HCT116 (cell line): Measurements from ENCODE around the gene CC2D2B. TPM values are rescaled to one million over a fixed set of nuclear protein-coding genes. Genes with fewer than 3 reads are reported as not detected.

Experiments used
- ATAC-seq: fragments of 200-7000 bp; cut with Tn5 transposase; 2 replicates; pipeline ENCODE4 v1.9.1; 2020; ENCODE audit warnings: mild to moderate bottlenecking, moderate library complexity
- BruUV-seq: library from RNA; stranded (reverse); fragments of 400-500 nt; replicated peaks from 2 replicates; lab custom pipeline; 2021; lab: Mats Ljungman, UMichigan
- CTCF ChIA-PET: fragments of 300-600 bp; sonication (Branson Sonifier 250); formaldehyde crosslinking; loops from one replicate; lab custom pipeline; 2021; ENCODE audit warnings: antibody characterized with exemption; lab: Charles Lee
- POLR2A ChIA-PET: fragments of 300-600, 350-600 bp; sonication (Branson Sonifier 250); formaldehyde crosslinking; loops from one replicate; lab custom pipeline; 2021; ENCODE audit warnings: antibody characterized with exemption; lab: Charles Lee
- RAD21 ChIA-PET, 2 experiments: fragments of 300-600 bp; sonication (Branson Sonifier 250); formaldehyde crosslinking; loops; one replicate each; lab custom pipeline; 2023; ENCODE audit warnings: low total read pairs in 2 of 2; ENCODE audit not compliant: uncharacterized antibody in 2 of 2, unreplicated experiment in 2 of 2, low non-redundant PET in 1 of 2; lab: Charles Lee
- DNase-seq: peaks from one replicate; pipeline ENCODE4 v3.0.0-alpha.2; 2010; ENCODE audit warnings: low read depth, low spot score
- H2AFZ ChIP-seq: fragments of 200-600 bp; shearing (Covaris generic), sonication (generic); 2 replicates; pipeline ENCODE4 v1.6.1; 2017; ENCODE audit warnings: low read depth, mixed run types, mixed read lengths, antibody characterized with exemption, low read length; ENCODE audit not compliant: poor library complexity, severe bottlenecking
- H3K27ac ChIP-seq: 2 replicates; pipeline ENCODE4 v1.5.1; 2012; ENCODE audit warnings: low read depth, low read length
- H3K27me3 ChIP-seq: fragments of 200-600 bp; sonication (generic); 2 replicates; pipeline ENCODE4 v1.6.1; 2016; ENCODE audit warnings: mixed run types, low read length, mixed read lengths; ENCODE audit not compliant: insufficient read depth
- H3K36me3 ChIP-seq, 2 experiments: fragments of 200-500 bp in 1 of 2; fragments of 200-600 bp in 1 of 2; sonication (Bioruptor generic) in 1 of 2; sonication (generic) in 1 of 2; 2 replicates each; pipeline versions ENCODE4 v1.5.1 to v1.6.1; 2014 to 2016; ENCODE audit warnings: low read length in 2 of 2, inconsistent platforms in 1 of 2, mixed read lengths in 1 of 2, mixed run types in 1 of 2; ENCODE audit not compliant: insufficient read depth in 2 of 2, control insufficient read depth in 1 of 2
- H3K4me1 ChIP-seq, 2 experiments: fragments of 200-600 bp in 1 of 2; sonication (generic) in 1 of 2; 2 replicates each; pipeline versions ENCODE4 v1.5.1 to v1.6.1; 2012 to 2017; ENCODE audit warnings: low read length in 2 of 2, inconsistent platforms in 1 of 2, mild to moderate bottlenecking in 1 of 2, mixed read lengths in 1 of 2, mixed run types in 1 of 2, moderate library complexity in 1 of 2; ENCODE audit not compliant: insufficient read depth in 2 of 2, control insufficient read depth in 1 of 2
- H3K4me2 ChIP-seq: fragments of 200-600 bp; sonication (generic); 2 replicates; pipeline ENCODE4 v1.6.1; 2017; ENCODE audit warnings: mixed run types, low read length, mixed read lengths
- H3K4me3 ChIP-seq, 2 experiments: fragments of 200-600 bp in 1 of 2; sonication (generic) in 1 of 2; replicated peaks in 1 of 2; 2 replicates each; pipeline ENCODE4 v1.5.1; 2011 to 2016; ENCODE audit warnings: low read length in 2 of 2, control low read depth in 1 of 2, low read depth in 1 of 2, mild to moderate bottlenecking in 1 of 2, mixed read lengths in 1 of 2, mixed run types in 1 of 2
- H3K79me2 ChIP-seq: fragments of 200-600 bp; sonication (generic); 2 replicates; pipeline ENCODE4 v1.6.1; 2017; ENCODE audit warnings: mild to moderate bottlenecking, mixed run types, low read length, moderate library complexity, mixed read lengths; ENCODE audit not compliant: insufficient read depth
- H3K9ac ChIP-seq: fragments of 200-600 bp; sonication (generic); 2 replicates; pipeline ENCODE4 v1.6.1; 2016; ENCODE audit warnings: low read length, mixed read lengths
- H3K9me2 ChIP-seq: fragments of 200-600 bp; sonication (generic), shearing (Covaris generic); 2 replicates; pipeline ENCODE4 v1.6.1; 2017; ENCODE audit warnings: mixed run types, mild to moderate bottlenecking, moderate library complexity; ENCODE audit not compliant: insufficient read depth
- H3K9me3 ChIP-seq, 2 experiments: fragments of 200-500 bp in 1 of 2; fragments of 200-600 bp in 1 of 2; sonication (Bioruptor generic) in 1 of 2; sonication (generic) in 1 of 2; 2 replicates each; pipeline ENCODE4 v1.6.1; 2014 to 2017; ENCODE audit warnings: low read length in 2 of 2, mixed read lengths in 2 of 2, inconsistent platforms in 1 of 2, low read depth in 1 of 2, mild to moderate bottlenecking in 1 of 2, mixed run types in 1 of 2, moderate library complexity in 1 of 2; ENCODE audit not compliant: control insufficient read depth in 1 of 2, insufficient read depth in 1 of 2
- H4K20me1 ChIP-seq: fragments of 200-600 bp; sonication (generic), shearing (Covaris generic); 2 replicates; pipeline ENCODE4 v1.6.1; 2017; ENCODE audit warnings: mixed run types, mild to moderate bottlenecking, moderate library complexity; ENCODE audit not compliant: insufficient read depth
- CBX3 ChIP-seq: IDR thresholded peaks from 2 replicates; pipeline ENCODE4 v1.6.1; 2012; ENCODE audit warnings: low read depth
- CTCF ChIP-seq, 3 experiments: fragments of 200-600 bp in 1 of 3; sonication (generic) in 1 of 3; IDR thresholded peaks in 2 of 3; conservative IDR thresholded peaks in 1 of 3; 2 replicates each; pipeline ENCODE4 v1.5.1; 2012 to 2017; ENCODE audit warnings: low read depth in 2 of 3, low read length in 2 of 3, antibody characterized with exemption in 1 of 3, borderline replicate concordance in 1 of 3, control low read depth in 1 of 3, mild to moderate bottlenecking in 1 of 3, mixed read lengths in 1 of 3, mixed run types in 1 of 3, moderate library complexity in 1 of 3; ENCODE audit not compliant: insufficient read depth in 1 of 3
- EGR1 ChIP-seq: IDR thresholded peaks from 2 replicates; pipeline ENCODE4 v1.6.1; 2012; ENCODE audit warnings: low read depth
- POLR2AphosphoS5 ChIP-seq: IDR thresholded peaks from 2 replicates; pipeline ENCODE4 v1.6.1; 2011; ENCODE audit warnings: mild to moderate bottlenecking, low read depth, low read length, moderate library complexity
- RAD21 ChIP-seq: IDR thresholded peaks from 2 replicates; pipeline ENCODE4 v1.6.1; 2012; ENCODE audit warnings: low read depth, mild to moderate bottlenecking
- REST ChIP-seq: IDR thresholded peaks from 2 replicates; pipeline ENCODE4 v1.6.1; 2012; ENCODE audit warnings: low read depth
- SIN3A ChIP-seq: IDR thresholded peaks from 2 replicates; pipeline ENCODE4 v1.6.1; 2012; ENCODE audit warnings: low read depth
- TCF7L2 ChIP-seq: IDR thresholded peaks from 2 replicates; pipeline ENCODE4 v1.7.0; 2011; ENCODE audit warnings: borderline replicate concordance, inconsistent platforms; ENCODE audit not compliant: insufficient read depth, insufficient read length; ENCODE audit errors: extremely low read depth
- YY1 ChIP-seq: IDR thresholded peaks from 2 replicates; pipeline ENCODE4 v1.6.1; 2011; ENCODE audit warnings: low read length, low read depth, moderate library complexity, mild to moderate bottlenecking; ENCODE audit not compliant: insufficient replicate concordance; ENCODE audit errors: extremely low read depth
- ZBTB33 ChIP-seq: IDR thresholded peaks from 2 replicates; pipeline ENCODE4 v1.6.1; 2011; ENCODE audit warnings: mild to moderate bottlenecking, low read length, moderate library complexity; ENCODE audit not compliant: insufficient replicate concordance; ENCODE audit errors: extremely low read depth
- ZFX ChIP-seq: fragments of 450-650 bp; IDR thresholded peaks from 2 replicates; pipeline ENCODE4 v1.6.1; 2017
- ZNF274 ChIP-seq: fragments of 200-500 bp; sonication (Bioruptor generic); IDR thresholded peaks from 2 replicates; pipeline ENCODE4 v1.6.1; 2014; ENCODE audit warnings: mild to moderate bottlenecking, low read depth, low read length, inconsistent platforms
- intact Hi-C: fragments of 100-400 bp; cut with micrococcal nuclease; formaldehyde crosslinking; loops from 2 replicates; pipeline ENCODE4 v1.10.0; 2022
- total RNA-seq: library from RNA; stranded (reverse); gene quantifications from one replicate; pipeline ENCODE4 v1.2.1, GENCODE V29; 2021; ENCODE audit not compliant: unreplicated experiment

The CC2D2B gene
- total RNA-seq, 1 experiment from 2014 or later: 0.20 TPM

GRCh38 chr10:96047004-96047649 is 139.4 kb downstream of the CC2D2B start:
- ATAC-seq (no peak), DNase-seq (no peak)
- Histone ChIP-seq H3K27me3 (no peaks in the 10 kb centered on the region), H2AFZ (no peak overlapping the region), H3K9ac (no peak overlapping the region), H3K4me1 (peaks cover 5 to 18% of the 10 kb centered on the region in 2 experiments), H3K36me3 (peaks cover 7 to 9% of the 10 kb centered on the region in 2 experiments; a peak in 2 of 4 replicates), H3K9me2 (no peaks in the 10 kb centered on the region), H3K79me2 (peaks cover 63% of the 10 kb centered on the region), H3K9me3 (no peaks in the 10 kb centered on the region), H3K4me3 (no peak overlapping the region), H4K20me1 (no peaks in the 10 kb centered on the region), H3K4me2 (no peak overlapping the region), H3K27ac (no peak overlapping the region)
- POLR2A ChIA-PET: interaction anchor here (1.1 kb wide), 1 partner anchor 82 kb away, joined by 4 read pairs; no protein-coding TSS in a partner anchor
- TF ChIP-seq YY1 (no peak), POLR2AphosphoS5 (no peak), CTCF (IDR thresholded peaks at IDR 0.05 in 2 of 3, conservative IDR thresholded peaks at IDR 0.05 in 1 of 3; ENCODE audit: borderline replicate concordance in 1 of 3, insufficient read depth in 1 of 3, low read depth in 2 of 3, low read length in 2 of 3) (peak in 2 of 3 experiments; percentile 24 to 33; a peak in 3 of 6 replicates), SIN3A (no peak), CBX3 (no peak), RAD21 (peak; percentile 66), ZFX (no peak), ZNF274 (no peak), TCF7L2 (no peak), REST (no peak), ZBTB33 (no peak), EGR1 (no peak)
- BruUV-seq: no TSS peak
- RAD21 ChIA-PET: interaction anchor here in 1 of 2 experiments (0.6 to 0.7 kb wide), 2 partner anchors 173 to 277 kb away, joined by 3 read pairs; no protein-coding TSS in a partner anchor
- intact Hi-C loops: loop anchor here (10.0 kb wide), 1 partner anchor 248 kb away; no protein-coding TSS in a partner anchor
- CTCF ChIA-PET: interaction anchor here (0.7 to 1.2 kb wide), 4 partner anchors 30 to 183 kb away, joined by 3 to 4 read pairs (median 3); no protein-coding TSS in a partner anchor
